ENCODE measurements around the gene SNRPB2. TPM values are rescaled to one million over a fixed set of nuclear protein-coding genes. Genes with fewer than 3 reads are reported as not detected.
A peak's percentile ranks its signal among the peaks of the same experiment; 100 is the strongest.

SNRPB2 gene
- total RNA-seq, 1 donor from 2014 or later, result 70.5 TPM

DNA sequence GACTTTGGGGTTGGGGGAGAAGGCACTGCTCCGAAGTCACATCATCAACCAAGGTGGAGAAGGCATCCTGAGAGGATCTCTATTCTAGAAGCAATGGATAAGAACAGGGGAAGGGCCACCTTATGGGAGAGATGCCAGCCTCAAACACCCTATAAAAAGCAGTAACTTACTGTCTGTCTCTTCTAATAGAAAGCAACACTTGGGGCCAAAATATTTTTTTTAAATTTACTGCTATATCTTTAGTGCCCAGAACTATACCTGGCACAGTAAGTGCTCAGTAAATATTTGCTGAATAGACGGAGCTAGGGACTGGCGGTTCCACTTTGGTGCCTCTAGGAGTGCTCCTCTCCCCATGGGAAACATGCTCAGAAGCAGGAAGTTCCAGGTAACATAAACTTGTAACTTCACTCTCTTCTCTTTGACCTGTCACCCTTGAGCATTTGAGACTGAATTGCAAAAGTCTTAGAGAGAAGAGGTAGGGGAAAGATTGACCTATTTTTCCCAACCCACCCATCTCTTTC is 17.5 kb downstream of the SNRPB2 start:
- H3K9me3 Mint-ChIP-seq, result no peaks in the 10 kb centered on the region
- no peaks in the 10 kb centered on the region for H3K4me1 Mint-ChIP-seq
- TF ChIP-seq CTCF (IDR thresholded peaks at IDR 0.05; ENCODE audit: unreplicated experiment), result no peak

DNA sequence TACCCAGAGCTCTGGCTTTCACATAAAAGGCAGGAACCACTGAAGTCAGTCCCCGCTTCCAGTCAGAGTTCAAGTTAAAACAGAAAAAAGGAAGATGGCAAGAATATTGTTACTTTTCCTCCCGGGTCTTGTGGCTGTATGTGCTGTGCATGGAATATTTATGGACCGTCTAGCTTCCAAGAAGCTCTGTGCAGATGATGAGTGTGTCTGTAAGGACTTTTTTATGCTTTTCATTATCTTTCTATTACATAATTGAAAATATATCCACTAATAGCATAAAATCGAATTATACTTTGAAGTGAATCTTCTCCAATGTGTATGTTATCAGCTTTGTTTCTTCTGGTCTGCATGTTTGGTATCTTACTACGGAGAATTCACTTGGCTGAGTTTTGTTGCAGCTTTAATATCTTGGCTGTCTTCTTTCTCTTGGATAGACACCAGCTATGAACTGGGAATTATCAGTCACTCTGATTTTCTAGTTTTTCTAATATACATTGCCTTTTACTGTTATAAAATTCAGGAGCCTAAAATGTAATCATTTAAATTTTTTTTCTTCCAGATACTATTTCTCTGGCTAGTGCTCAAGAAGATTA is 18.6 kb downstream of the SNRPB2 start, which contains the start of gene OTOR:
OTOR (plus strand) TSS at position 51 of the 593 bp plus-strand sequence; CDS start at position 95, 44 bp downstream.
- DNase-seq (ENCODE audit: low spot score in 2 of 2, unreplicated experiment in 2 of 2), result no peak
- Mint-ChIP-seq H3K27me3 (ENCODE audit: low read depth) (no peaks in the 10 kb centered on the region), H3K9me3 (no peaks in the 10 kb centered on the region), H3K27ac (peak within 1 kb of the TSS; percentile 13), H3K4me3 (no peak within 1 kb of the TSS), H3K36me3 (no peaks in the 10 kb centered on the region), H3K4me1 (no peaks in the 10 kb centered on the region)
- TF ChIP-seq CTCF (IDR thresholded peaks at IDR 0.05; ENCODE audit: unreplicated experiment), result no peak

More for the DNA sequence above, 17.5 kb downstream of the SNRPB2 start:
- peaks cover 6% of the 10 kb centered on the region for H3K36me3 Mint-ChIP-seq
- H3K27ac Mint-ChIP-seq, result no peak overlapping the region
- H3K27me3 Mint-ChIP-seq (ENCODE audit: low read depth), result no peaks in the 10 kb centered on the region
- no peak overlapping the region for H3K4me3 Mint-ChIP-seq
- no peak for DNase-seq (ENCODE audit: low spot score in 2 of 2, unreplicated experiment in 2 of 2)

GRCh38 chr20:16749573-16749972 is 19.7 kb downstream of the SNRPB2 start:
- H3K9me3 Mint-ChIP-seq, result no peaks in the 10 kb centered on the region
- DNase-seq (ENCODE audit: low spot score in 2 of 2, unreplicated experiment in 2 of 2), result no peak

DNA sequence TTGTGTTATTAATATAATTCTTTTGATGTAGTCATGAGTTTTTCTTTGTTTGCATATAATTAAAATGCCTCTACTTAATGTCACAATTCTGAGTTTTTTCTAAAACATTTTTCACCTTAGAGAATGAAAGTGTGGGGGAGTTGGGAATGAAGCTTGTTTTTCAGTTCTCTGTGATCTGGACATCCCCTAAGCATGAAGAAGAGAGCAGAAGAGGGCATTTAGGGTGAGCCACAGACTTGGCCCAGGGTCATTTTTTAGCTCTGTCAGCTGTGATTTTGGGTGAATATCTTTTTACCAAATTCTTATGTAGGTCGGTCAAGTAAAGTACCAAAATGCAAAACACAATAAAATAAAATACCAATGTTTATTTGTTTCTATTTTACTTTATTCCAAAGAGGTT is 22.3 kb downstream of the SNRPB2 start:
- Mint-ChIP-seq H3K27ac (no peak overlapping the region), H3K4me1 (no peaks in the 10 kb centered on the region), H3K36me3 (no peaks in the 10 kb centered on the region)

More at GRCh38 chr20:16749573-16749972, 19.7 kb downstream of the SNRPB2 start:
- H3K4me1 Mint-ChIP-seq, result no peaks in the 10 kb centered on the region
- H3K4me3 Mint-ChIP-seq, result no peak overlapping the region
- no peak for TF ChIP-seq CTCF (IDR thresholded peaks at IDR 0.05; ENCODE audit: unreplicated experiment)
- no peaks in the 10 kb centered on the region for H3K36me3 Mint-ChIP-seq
- H3K27ac Mint-ChIP-seq, result no peak overlapping the region
- no peaks in the 10 kb centered on the region for H3K27me3 Mint-ChIP-seq (ENCODE audit: low read depth)

DNA sequence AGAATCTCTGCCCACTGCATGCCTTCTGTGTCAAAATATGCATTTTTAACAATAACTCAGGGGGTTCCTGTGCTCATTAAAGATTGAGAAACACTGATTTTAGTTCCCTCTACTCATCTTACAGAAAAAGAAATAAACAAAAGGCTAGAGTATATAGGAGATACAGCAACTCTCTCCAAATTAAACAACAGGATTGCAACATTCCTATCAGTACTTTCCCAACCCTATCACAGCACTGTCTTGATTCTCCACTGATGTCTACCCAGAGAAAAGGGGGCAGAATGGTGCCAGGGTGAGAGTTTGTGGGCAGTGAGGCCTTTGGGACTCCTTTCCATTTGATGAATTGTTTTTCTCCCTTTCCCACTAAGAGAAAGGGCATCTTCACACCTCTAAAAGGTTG is 23.1 kb downstream of the SNRPB2 start:
- Mint-ChIP-seq H3K4me1 (no peaks in the 10 kb centered on the region), H3K36me3 (no peaks in the 10 kb centered on the region), H3K27me3 (ENCODE audit: low read depth) (no peaks in the 10 kb centered on the region), H3K27ac (no peak overlapping the region), H3K9me3 (peaks cover 7% of the 10 kb centered on the region), H3K4me3 (no peak overlapping the region)
- TF ChIP-seq CTCF (IDR thresholded peaks at IDR 0.05; ENCODE audit: unreplicated experiment), result no peak
- no peak for DNase-seq (ENCODE audit: low spot score in 2 of 2, unreplicated experiment in 2 of 2)

More for the DNA sequence above, 22.3 kb downstream of the SNRPB2 start:
- Mint-ChIP-seq H3K9me3 (peaks cover 7% of the 10 kb centered on the region), H3K4me3 (no peak overlapping the region), H3K27me3 (ENCODE audit: low read depth) (no peaks in the 10 kb centered on the region)
- DNase-seq (ENCODE audit: low spot score in 2 of 2, unreplicated experiment in 2 of 2), result no peak
- TF ChIP-seq CTCF (IDR thresholded peaks at IDR 0.05; ENCODE audit: unreplicated experiment), result no peak
